K562 (cell line): ENCODE measurements around the gene HYAL1. TPM values are rescaled to one million over a fixed set of nuclear protein-coding genes. Genes with fewer than 3 reads are reported as not detected.

ENCODE experiments used
- ATAC-seq: fragments of 200-7000 bp; cut with Tn5 transposase; 3 replicates; pipeline ENCODE4 v1.9.1; 2020; ENCODE audit warnings: moderate library complexity
- BruUV-seq: library from RNA; stranded (reverse); fragments of 400-500 nt; replicated peaks from 2 replicates; lab custom pipeline; 2021; lab: Mats Ljungman, UMichigan
- CTCF ChIA-PET: fragments of 300-600 bp; formaldehyde crosslinking; extraction: SDS; loops from one replicate; lab custom pipeline; 2021; ENCODE audit warnings: low intra/inter-chr PET ratio; lab: Yijun Ruan, JAX
- POLR2A ChIA-PET: fragments of 300-600, 350-650 bp; sonication (Branson Sonifier 250); formaldehyde crosslinking; extraction: SDS; loops from one replicate; lab custom pipeline; 2021; ENCODE audit warnings: antibody characterized with exemption, inconsistent platforms; lab: Yijun Ruan, JAX
- DNase-seq, 4 experiments: peaks; one replicate each; pipeline versions ENCODE4 v3.0.0 to v3.0.0-alpha.2; 2011 to 2018; ENCODE audit warnings: low spot score in 3 of 4, mixed read lengths in 3 of 4; ENCODE audit errors: extremely low read depth in 1 of 4
- FAIRE-seq: peaks from 2 replicates; lab custom pipeline; 2011; peaks lifted over from hg19 to GRCh38; lab: Jason Lieb, UNC
- H2AFZ ChIP-seq: 2 replicates; pipeline ENCODE4 v1.6.0; 2011; ENCODE audit warnings: low read depth, low read length, control low read depth, inconsistent platforms
- H3K27ac ChIP-seq: fragments of 200-600 bp; 3 replicates; pipeline ENCODE4 v1.8.0; 2011; ENCODE audit warnings: low read depth, mild to moderate bottlenecking, control low read depth, inconsistent platforms, low read length, moderate library complexity, mixed read lengths; ENCODE audit errors: extremely low read depth
- H3K27me3 ChIP-seq, 2 experiments: fragments of 300-600 bp in 1 of 2; 2 replicates in 1 of 2; 3 replicates in 1 of 2; pipeline versions ENCODE4 v1.6.0 to v1.8.0; 2011; ENCODE audit warnings: inconsistent platforms in 2 of 2, low read length in 2 of 2, mild to moderate bottlenecking in 1 of 2, mixed read lengths in 1 of 2, moderate library complexity in 1 of 2; ENCODE audit not compliant: control insufficient read depth in 2 of 2, insufficient read depth in 2 of 2
- H3K36me3 ChIP-seq: fragments of 300-600 bp; 3 replicates; pipeline ENCODE4 v1.8.0; 2011; ENCODE audit warnings: mild to moderate bottlenecking, low read length, inconsistent platforms; ENCODE audit not compliant: control insufficient read depth, insufficient read depth
- H3K4me1 ChIP-seq, 2 experiments: fragments of 200-600 bp in 1 of 2; replicated peaks in 1 of 2; 2 replicates in 1 of 2; 3 replicates in 1 of 2; pipeline versions ENCODE4 v1.5.1 to v1.8.0; 2011; ENCODE audit warnings: inconsistent platforms in 2 of 2, low read length in 2 of 2, mild to moderate bottlenecking in 1 of 2, mixed read lengths in 1 of 2, moderate library complexity in 1 of 2; ENCODE audit not compliant: control insufficient read depth in 2 of 2, insufficient read depth in 2 of 2
- H3K4me2 ChIP-seq: 2 replicates; pipeline ENCODE4 v1.6.1; 2011; ENCODE audit warnings: low read length, control low read depth, inconsistent platforms, mixed read lengths; ENCODE audit not compliant: insufficient read depth
- H3K4me3 ChIP-seq: fragments of 200-600 bp; sonication (generic), shearing (Covaris generic); 2 replicates; pipeline ENCODE4 v1.5.1; 2016; ENCODE audit warnings: control low read depth, inconsistent platforms
- H3K79me2 ChIP-seq: fragments of 200-600 bp; 3 replicates; pipeline ENCODE4 v1.8.0; 2011; ENCODE audit warnings: low read length, inconsistent platforms; ENCODE audit not compliant: control insufficient read depth, insufficient read depth
- H3K9ac ChIP-seq, 2 experiments: 2 replicates each; pipeline versions ENCODE4 v1.6.0 to v1.6.1; 2011; ENCODE audit warnings: low read depth in 2 of 2, low read length in 2 of 2, control low read depth in 1 of 2, inconsistent platforms in 1 of 2, mild to moderate bottlenecking in 1 of 2, mixed read lengths in 1 of 2; ENCODE audit not compliant: insufficient read depth in 1 of 2
- H3K9me1 ChIP-seq: one replicate; pipeline ENCODE4 v1.6.0; 2011; ENCODE audit warnings: inconsistent platforms, mild to moderate bottlenecking, low read length, moderate library complexity; ENCODE audit not compliant: control insufficient read depth, insufficient read depth
- H3K9me3 ChIP-seq: replicated peaks from 2 replicates; pipeline ENCODE4 v1.5.1; 2011; ENCODE audit warnings: low read depth, low read length, inconsistent platforms; ENCODE audit not compliant: control insufficient read depth, insufficient read depth
- H4K20me1 ChIP-seq: replicated peaks from 2 replicates; pipeline ENCODE4 v1.6.1; 2011; ENCODE audit warnings: low read length, inconsistent platforms, mixed read lengths; ENCODE audit not compliant: control insufficient read depth, insufficient read depth
- CTCF ChIP-seq, 3 experiments: IDR thresholded peaks in 2 of 3; conservative IDR thresholded peaks in 1 of 3; 2 replicates each; pipeline ENCODE4 v1.5.1; 2011 to 2012; ENCODE audit warnings: low read length in 3 of 3, mild to moderate bottlenecking in 3 of 3, control low read depth in 2 of 3, improper control_type of control experiment in 1 of 3, inconsistent platforms in 1 of 3, low read depth in 1 of 3, mixed read lengths in 1 of 3, moderate library complexity in 1 of 3; ENCODE audit not compliant: insufficient read depth in 2 of 3
- HDAC2 ChIP-seq: fragments of 450-650 bp; IDR thresholded peaks from 2 replicates; pipeline ENCODE4 v1.6.1; 2016; ENCODE audit warnings: mild to moderate bottlenecking
- HIVEP1 ChIP-seq: fragments of 250-450 bp; sonication (Bioruptor Pico); IDR thresholded peaks from 2 replicates; pipeline ENCODE4 v1.4.0; 2020; ENCODE audit warnings: mild to moderate bottlenecking
- MEF2A ChIP-seq: IDR thresholded peaks from 2 replicates; pipeline ENCODE4 v1.6.1; 2011; ENCODE audit warnings: low read depth, mild to moderate bottlenecking, low read length, moderate library complexity; ENCODE audit not compliant: control insufficient read depth
- NBN ChIP-seq: fragments of 450-650 bp; IDR thresholded peaks from 2 replicates; pipeline ENCODE4 v1.6.1; 2016; ENCODE audit warnings: low read depth, mild to moderate bottlenecking
- NONO ChIP-seq, 2 experiments: fragments of 200-400 bp in 1 of 2; fragments of 450-650 bp in 1 of 2; formaldehyde crosslinking in 1 of 2; IDR thresholded peaks; 2 replicates each; pipeline ENCODE4 v1.6.1; 2017; ENCODE audit warnings: low read depth in 2 of 2, mild to moderate bottlenecking in 2 of 2, moderate library complexity in 2 of 2, low read length in 1 of 2
- PHF20 ChIP-seq: fragments of 450-650 bp; IDR thresholded peaks from 2 replicates; pipeline ENCODE4 v1.6.1; 2018; ENCODE audit not compliant: partially characterized antibody
- RFX1 ChIP-seq: fragments of 450-650 bp; IDR thresholded peaks from 2 replicates; pipeline ENCODE4 v1.6.1; 2016; ENCODE audit warnings: mild to moderate bottlenecking, moderate library complexity
- SAFB2 ChIP-seq: fragments of 200-400 bp; formaldehyde crosslinking; IDR thresholded peaks from 2 replicates; pipeline ENCODE4 v1.6.1; 2018; ENCODE audit warnings: borderline replicate concordance, low read length, low read depth, moderate library complexity; ENCODE audit not compliant: severe bottlenecking
- ZFX ChIP-seq: sonication (generic); formaldehyde crosslinking; IDR thresholded peaks from 2 replicates; pipeline ENCODE4 v1.8.0; 2022; ENCODE audit warnings: mild to moderate bottlenecking, missing genetic modification reagents, moderate library complexity
- ZNF436 ChIP-seq: fragments of 250-450, 450-650 bp; sonication (Bioruptor Pico); formaldehyde crosslinking; IDR thresholded peaks from 2 replicates; pipeline ENCODE4 v1.7.0; 2020; ENCODE audit warnings: mild to moderate bottlenecking
- ZNF584 ChIP-seq: fragments of 200-800 bp; sonication (Bioruptor generic); IDR thresholded peaks from 2 replicates; pipeline ENCODE4 v1.6.1; 2016; ENCODE audit warnings: low read depth, mild to moderate bottlenecking, missing genetic modification characterization, missing compliant biosample characterization
- ZNF696 ChIP-seq: fragments of 250-450 bp; sonication (Bioruptor Pico); conservative IDR thresholded peaks from 2 replicates; pipeline ENCODE4 v1.4.0; 2020; ENCODE audit warnings: mild to moderate bottlenecking, moderate library complexity
- ZNF780A ChIP-seq: fragments of 250-450 bp; sonication (Bioruptor Pico); IDR thresholded peaks from 2 replicates; pipeline ENCODE4 v1.5.0; 2021; ENCODE audit warnings: mild to moderate bottlenecking
- WGBS: fragments of 100-300 bp; shearing (Covaris generic); methylation state at CpG from one replicate; pipeline ENCODE4 v1.1.6; 2016; ENCODE audit warnings: low coverage, mixed read lengths; ENCODE audit not compliant: insufficient coverage; ENCODE audit errors: missing lambda C conversion rate; 5-methylcytosine and 5-hydroxymethylcytosine counted together
- in situ Hi-C: fragments of 300-500 bp; cut with MboI; formaldehyde crosslinking; loops from 4 replicates; pipeline ENCODE4 v1.15.0; 2018; ENCODE audit warnings: inconsistent platforms, mixed read lengths
- intact Hi-C: fragments of 100-400 bp; cut with micrococcal nuclease; formaldehyde crosslinking; loops from 2 replicates; pipeline ENCODE4 v1.14.2; 2022
- polyA plus RNA-seq, 8 experiments: library from polyadenylated mRNA; depleted of rRNA in 4 of 8; stranded (reverse) in 5 of 8; unstranded in 3 of 8; fragments of >200 nt; fragmentation: Nextera tagmentation in 2 of 8; fragmentation: Illumina TruSeq in 1 of 8; extraction: Ambion mirVana in 2 of 8; extraction: Trizol in 1 of 8; gene quantifications; 2 replicates each; pipeline versions ENCODE4 v1.2.1 to v1.2.3, GENCODE V29; 2011 to 2014; ENCODE audit warnings: inconsistent platforms in 1 of 8, missing spikeins in 1 of 8
- total RNA-seq, 7 experiments: library from RNA; depleted of rRNA in 6 of 7; stranded (reverse); fragments of >200 nt in 6 of 7; fragmentation: Illumina TruSeq in 2 of 7; extraction: Trizol in 2 of 7; gene quantifications; 2 replicates each; pipeline versions ENCODE4 v1.2.1 to v1.2.3, GENCODE V29; 2011 to 2021; ENCODE audit warnings: low replicate concordance in 1 of 7
- TF ChIP-seq, protein P1 (sequence below): sonication (generic); formaldehyde crosslinking; IDR thresholded peaks from 2 replicates; pipeline ENCODE4 v1.8.0; 2022; ENCODE audit warnings: missing genetic modification reagents, mild to moderate bottlenecking, borderline replicate concordance
- TF ChIP-seq, protein P2 (sequence below), 2 experiments: fragments of 450-650 bp; conservative IDR thresholded peaks; 2 replicates each; pipeline ENCODE4 v1.6.1; 2017; ENCODE audit warnings: mild to moderate bottlenecking in 2 of 2, moderate library complexity in 2 of 2

The HYAL1 gene
- total and polyA plus RNA-seq, 9 of the 15 experiments (the other 6 are each of a cell fraction or from before 2014, with no cell fraction given), result 1.4 to 8.5 (median 4.7) TPM

GRCh38 chr3:50255251-50255615, 48.1 kb downstream of the HYAL1 start:
- ChIA-PET POLR2A (no interaction called here), CTCF (no interaction called here)
- no peak overlapping the region for H3K4me3 ChIP-seq
- H3K9me1 ChIP-seq, result no peaks in the 10 kb centered on the region
- peaks cover 30% of the 10 kb centered on the region; the same call in 2 of the 3 replicates for H3K36me3 ChIP-seq
- peaks cover 4% of the 10 kb centered on the region; the same call in 1 of the 2 replicates for H3K9me3 ChIP-seq
- FAIRE-seq (no peak), DNase-seq (no peak), ATAC-seq (no peak)
- no peaks in the 10 kb centered on the region; the same call in 2 of the 3 replicates for H3K79me2 ChIP-seq
- no peak overlapping the region for H2AFZ ChIP-seq
- in situ Hi-C loops (no loop called here), intact Hi-C loops (no loop called here)
- H3K9ac ChIP-seq, result peak overlapping the region in 1 of 2 experiments; percentile 17; a peak in 1 of 4 replicates
- no TSS peak for BruUV-seq
- WGBS, result 93% methylated on average over 6 of the region's 9 CpGs
- no peaks in the 10 kb centered on the region for H4K20me1 ChIP-seq
- no peak overlapping the region for H3K4me2 ChIP-seq
- peaks cover 0 to 31% of the 10 kb centered on the region in 2 experiments; a peak in 2 of 5 replicates for H3K4me1 ChIP-seq
- no peak for TF ChIP-seq RFX1
- no peak for TF ChIP-seq PHF20
- TF ChIP-seq, protein P1, sequence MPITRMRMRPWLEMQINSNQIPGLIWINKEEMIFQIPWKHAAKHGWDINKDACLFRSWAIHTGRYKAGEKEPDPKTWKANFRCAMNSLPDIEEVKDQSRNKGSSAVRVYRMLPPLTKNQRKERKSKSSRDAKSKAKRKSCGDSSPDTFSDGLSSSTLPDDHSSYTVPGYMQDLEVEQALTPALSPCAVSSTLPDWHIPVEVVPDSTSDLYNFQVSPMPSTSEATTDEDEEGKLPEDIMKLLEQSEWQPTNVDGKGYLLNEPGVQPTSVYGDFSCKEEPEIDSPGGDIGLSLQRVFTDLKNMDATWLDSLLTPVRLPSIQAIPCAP (CRISPR knock-in tag), result no peak
- no peak for TF ChIP-seq ZNF436 (CRISPR knock-in tag)
- no peak for TF ChIP-seq CTCF (IDR thresholded peaks at IDR 0.05 in 2 of 3, conservative IDR thresholded peaks at IDR 0.05 in 1 of 3; ENCODE audit: insufficient read depth in 2 of 3, low read depth in 1 of 3, low read length in 3 of 3)
- no peak for TF ChIP-seq NONO (IDR thresholded peaks at IDR 0.05; ENCODE audit: low read depth in 2 of 2, low read length in 1 of 2)
- no peak for TF ChIP-seq ZNF780A
- TF ChIP-seq SAFB2, result no peak
- no peak for TF ChIP-seq MEF2A
- no peak for TF ChIP-seq NBN
- no peak for TF ChIP-seq HIVEP1 (CRISPR knock-in tag)
- TF ChIP-seq, protein P2, sequence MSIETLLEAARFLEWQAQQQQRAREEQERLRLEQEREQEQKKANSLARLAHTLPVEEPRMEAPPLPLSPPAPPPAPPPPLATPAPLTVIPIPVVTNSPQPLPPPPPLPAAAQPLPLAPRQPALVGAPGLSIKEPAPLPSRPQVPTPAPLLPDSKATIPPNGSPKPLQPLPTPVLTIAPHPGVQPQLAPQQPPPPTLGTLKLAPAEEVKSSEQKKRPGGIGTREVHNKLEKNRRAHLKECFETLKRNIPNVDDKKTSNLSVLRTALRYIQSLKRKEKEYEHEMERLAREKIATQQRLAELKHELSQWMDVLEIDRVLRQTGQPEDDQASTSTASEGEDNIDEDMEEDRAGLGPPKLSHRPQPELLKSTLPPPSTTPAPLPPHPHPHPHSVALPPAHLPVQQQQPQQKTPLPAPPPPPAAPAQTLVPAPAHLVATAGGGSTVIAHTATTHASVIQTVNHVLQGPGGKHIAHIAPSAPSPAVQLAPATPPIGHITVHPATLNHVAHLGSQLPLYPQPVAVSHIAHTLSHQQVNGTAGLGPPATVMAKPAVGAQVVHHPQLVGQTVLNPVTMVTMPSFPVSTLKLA (conservative IDR thresholded peaks at IDR 0.05), result no peak
- TF ChIP-seq ZFX (CRISPR knock-in tag), result no peak
- no peak for TF ChIP-seq ZNF584 (CRISPR knock-in tag)
- TF ChIP-seq HDAC2, result no peak
- TF ChIP-seq ZNF696, result no peak
- no peaks in the 10 kb centered on the region for H3K27me3 ChIP-seq
- no peak overlapping the region for H3K27ac ChIP-seq
